Measurements from ENCODE around the gene NDUFS6.

DNA sequence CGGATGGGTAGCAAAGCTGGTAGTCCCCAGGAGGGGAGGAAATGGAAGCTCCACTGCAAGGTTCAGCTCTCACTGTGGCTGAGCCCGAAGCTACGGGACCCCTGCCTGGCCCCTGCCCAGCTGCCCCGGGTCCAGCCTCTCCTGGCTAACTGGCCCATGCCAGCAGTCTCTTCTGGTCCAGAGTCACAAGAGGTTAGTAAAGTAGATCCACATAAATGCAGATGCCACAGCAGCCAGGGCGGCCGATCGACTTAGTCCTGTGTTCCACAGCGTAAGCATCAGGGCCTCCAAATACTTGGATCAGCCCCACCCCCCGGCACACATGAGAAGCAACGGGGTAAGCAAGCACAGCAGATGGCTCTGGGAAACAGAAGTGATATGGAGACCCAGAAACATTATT lies 43.7 kb upstream of the NDUFS6 start:
- no peak for TF ChIP-seq POLR2AphosphoS5 (IDR thresholded peaks at IDR 0.05)
- no peak for TF ChIP-seq POLR2A (IDR thresholded peaks at IDR 0.05)
